HEK293 (cell line): ENCODE results near the gene NFIB.

ENCODE experiments used
- CTCF ChIA-PET: fragments of 350-600 bp; formaldehyde crosslinking; extraction: SDS; loops from one replicate; lab custom pipeline; 2021; ENCODE audit warnings: antibody characterized with exemption; lab: Yijun Ruan, JAX
- POLR2A ChIA-PET: fragments of 300-600 bp; formaldehyde crosslinking; extraction: SDS; loops from one replicate; lab custom pipeline; 2020; ENCODE audit warnings: antibody characterized with exemption, inconsistent platforms; lab: Yijun Ruan, JAX
- H3K27ac ChIP-seq: fragments of 200-500 bp; sonication (Bioruptor generic); 2 replicates; pipeline ENCODE4 v1.5.1; 2014; ENCODE audit warnings: low read depth, low read length, control low read depth, inconsistent platforms; ENCODE audit errors: extremely low read depth
- H3K36me3 ChIP-seq, 2 experiments: fragments of 200-500 bp in 1 of 2; sonication (Bioruptor generic) in 1 of 2; 1 replicate in 1 of 2; 2 replicates in 1 of 2; pipeline ENCODE4 v1.5.1; 2014 to 2017; ENCODE audit warnings: inconsistent platforms in 2 of 2, low read length in 2 of 2; ENCODE audit not compliant: control insufficient read depth in 2 of 2, insufficient read depth in 1 of 2
- H3K4me1 ChIP-seq: fragments of 200-500 bp; sonication (Bioruptor generic); 2 replicates; pipeline ENCODE4 v1.5.1; 2014; ENCODE audit warnings: mild to moderate bottlenecking, low read length, inconsistent platforms; ENCODE audit not compliant: control insufficient read depth, insufficient read depth
- H3K4me3 ChIP-seq: 2 replicates; pipeline ENCODE4 v1.5.1; 2011; ENCODE audit warnings: low read depth, mild to moderate bottlenecking, control low read depth, low read length, moderate library complexity
- H3K9me3 ChIP-seq: fragments of 200-500 bp; sonication (Bioruptor generic); 2 replicates; pipeline ENCODE4 v1.5.1; 2014; ENCODE audit warnings: low read depth, low read length, inconsistent platforms; ENCODE audit not compliant: control insufficient read depth, insufficient read depth
- PRDM1 ChIP-seq: fragments of 450-650 bp; formaldehyde crosslinking; IDR thresholded peaks from 2 replicates; pipeline ENCODE4; 2016; ENCODE audit warnings: missing biosample characterization, missing genetic modification characterization
- SP2 ChIP-seq: fragments of 450-650 bp; formaldehyde crosslinking; IDR thresholded peaks from 2 replicates; pipeline ENCODE4 v1.5.1; 2016; ENCODE audit warnings: missing biosample characterization, missing genetic modification characterization
- ZBTB21 ChIP-seq: fragments of 450-650 bp; formaldehyde crosslinking; IDR thresholded peaks from 2 replicates; pipeline ENCODE4 v1.5.1; 2017; ENCODE audit warnings: missing biosample characterization, missing genetic modification characterization
- ZEB2 ChIP-seq: fragments of 450-650 bp; formaldehyde crosslinking; IDR thresholded peaks from 2 replicates; pipeline ENCODE4 v1.5.1; 2016; ENCODE audit warnings: missing biosample characterization, missing genetic modification characterization
- ZNF155 ChIP-seq: fragments of 450-650 bp; formaldehyde crosslinking; IDR thresholded peaks from 2 replicates; pipeline ENCODE4 v1.5.1; 2016; ENCODE audit warnings: missing biosample characterization, missing genetic modification characterization
- ZNF16 ChIP-seq: fragments of 450-650 bp; formaldehyde crosslinking; IDR thresholded peaks from 2 replicates; pipeline ENCODE4 v1.5.1; 2016; ENCODE audit warnings: low read depth, missing biosample characterization, missing genetic modification characterization
- ZNF221 ChIP-seq: fragments of 450-650 bp; formaldehyde crosslinking; IDR thresholded peaks from 2 replicates; pipeline ENCODE4 v1.5.1; 2017; ENCODE audit warnings: missing biosample characterization, missing genetic modification characterization, borderline replicate concordance
- ZNF223 ChIP-seq: fragments of 450-650 bp; formaldehyde crosslinking; IDR thresholded peaks from 2 replicates; pipeline ENCODE4 v1.5.1; 2016; ENCODE audit warnings: missing biosample characterization, missing genetic modification characterization
- ZNF302 ChIP-seq: fragments of 450-650 bp; formaldehyde crosslinking; IDR thresholded peaks from 2 replicates; pipeline ENCODE4 v1.5.1; 2016; ENCODE audit warnings: missing biosample characterization, missing genetic modification characterization, low read depth
- ZNF398 ChIP-seq: fragments of 450-650 bp; formaldehyde crosslinking; IDR thresholded peaks from 2 replicates; pipeline ENCODE4 v1.5.1; 2017; ENCODE audit warnings: missing biosample characterization, missing genetic modification characterization
- ZNF48 ChIP-seq: fragments of 450-650 bp; formaldehyde crosslinking; IDR thresholded peaks from 2 replicates; pipeline ENCODE4 v1.5.1; 2016; ENCODE audit warnings: missing biosample characterization, missing genetic modification characterization
- ZNF544 ChIP-seq: fragments of 450-650 bp; formaldehyde crosslinking; IDR thresholded peaks from 2 replicates; pipeline ENCODE4 v1.5.0; 2017; ENCODE audit warnings: missing biosample characterization, missing genetic modification characterization
- ZNF560 ChIP-seq: fragments of 450-650 bp; formaldehyde crosslinking; IDR thresholded peaks from 2 replicates; pipeline ENCODE4 v1.5.1; 2017; ENCODE audit warnings: missing biosample characterization, missing genetic modification characterization, borderline replicate concordance
- ZNF596 ChIP-seq: fragments of 450-650 bp; IDR thresholded peaks from 2 replicates; pipeline ENCODE4 v1.5.0; 2018; ENCODE audit warnings: missing biosample characterization, mild to moderate bottlenecking, missing genetic modification characterization, moderate library complexity
- ZNF660 ChIP-seq: fragments of 450-650 bp; IDR thresholded peaks from 2 replicates; pipeline ENCODE4 v1.5.1; 2018; ENCODE audit warnings: missing biosample characterization, mild to moderate bottlenecking, missing genetic modification characterization
- ZNF701 ChIP-seq: fragments of 450-650 bp; formaldehyde crosslinking; IDR thresholded peaks from 2 replicates; pipeline ENCODE4 v1.5.1; 2016; ENCODE audit warnings: missing biosample characterization, missing genetic modification characterization
- TF ChIP-seq, protein P1 (sequence below): fragments of 450-650 bp; formaldehyde crosslinking; IDR thresholded peaks from 2 replicates; pipeline ENCODE4 v1.5.1; 2017; ENCODE audit warnings: missing biosample characterization, missing genetic modification characterization
- TF ChIP-seq, protein P2 (sequence below): fragments of 450-650 bp; formaldehyde crosslinking; IDR thresholded peaks from 2 replicates; pipeline ENCODE4 v1.5.1; 2016; ENCODE audit warnings: missing biosample characterization, missing genetic modification characterization

The NFIB gene

DNA sequence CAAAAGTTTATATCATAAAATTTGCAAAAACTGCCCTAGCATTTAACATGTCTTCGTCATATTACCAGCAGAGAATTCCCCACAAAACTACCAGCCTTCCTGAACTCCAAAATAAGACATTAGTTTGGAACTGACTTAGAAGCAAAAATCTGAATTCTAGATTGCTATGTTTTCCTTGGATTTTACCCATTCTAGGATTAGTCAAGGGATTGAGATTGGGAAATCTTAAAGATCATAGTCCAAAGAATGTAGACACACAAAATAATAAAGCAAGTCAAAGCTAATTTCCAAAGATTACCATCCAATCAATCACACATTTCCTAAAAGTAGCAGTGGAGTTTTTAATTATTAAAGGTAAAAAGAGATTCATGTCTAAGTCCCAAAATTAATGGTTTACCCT lies 138.2 kb downstream of the NFIB start:
- no peaks in the 10 kb centered on the region for H3K36me3 ChIP-seq
- H3K27ac ChIP-seq = no peak overlapping the region
- no peaks in the 10 kb centered on the region for H3K9me3 ChIP-seq
- TF ChIP-seq ZNF223 (tag by site-specific recombination) (no peak), ZNF155 (no peak), ZNF560 (no peak), ZNF398 (tag by site-specific recombination) (no peak), ZNF221 (tag by site-specific recombination) (no peak), PRDM1 (no peak), ZNF302 (tag by site-specific recombination) (no peak), SP2 (tag by site-specific recombination) (no peak), ZNF544 (tag by site-specific recombination) (no peak), ZBTB21 (no peak)
- TF ChIP-seq, protein P1, sequence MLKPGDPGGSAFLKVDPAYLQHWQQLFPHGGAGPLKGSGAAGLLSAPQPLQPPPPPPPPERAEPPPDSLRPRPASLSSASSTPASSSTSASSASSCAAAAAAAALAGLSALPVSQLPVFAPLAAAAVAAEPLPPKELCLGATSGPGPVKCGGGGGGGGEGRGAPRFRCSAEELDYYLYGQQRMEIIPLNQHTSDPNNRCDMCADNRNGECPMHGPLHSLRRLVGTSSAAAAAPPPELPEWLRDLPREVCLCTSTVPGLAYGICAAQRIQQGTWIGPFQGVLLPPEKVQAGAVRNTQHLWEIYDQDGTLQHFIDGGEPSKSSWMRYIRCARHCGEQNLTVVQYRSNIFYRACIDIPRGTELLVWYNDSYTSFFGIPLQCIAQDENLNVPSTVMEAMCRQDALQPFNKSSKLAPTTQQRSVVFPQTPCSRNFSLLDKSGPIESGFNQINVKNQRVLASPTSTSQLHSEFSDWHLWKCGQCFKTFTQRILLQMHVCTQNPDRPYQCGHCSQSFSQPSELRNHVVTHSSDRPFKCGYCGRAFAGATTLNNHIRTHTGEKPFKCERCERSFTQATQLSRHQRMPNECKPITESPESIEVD (tag by site-specific recombination) = no peak
- TF ChIP-seq, all 188 proteins: peak for 0
- CTCF ChIA-PET = no interaction called here
- Histone ChIP-seq H3K4me3 (no peak overlapping the region), H3K4me1 (0 out of 2 replicates have a peak, but pooled peaks cover 2% of the 10 kb centered on the region)
- POLR2A ChIA-PET = no interaction called here

DNA sequence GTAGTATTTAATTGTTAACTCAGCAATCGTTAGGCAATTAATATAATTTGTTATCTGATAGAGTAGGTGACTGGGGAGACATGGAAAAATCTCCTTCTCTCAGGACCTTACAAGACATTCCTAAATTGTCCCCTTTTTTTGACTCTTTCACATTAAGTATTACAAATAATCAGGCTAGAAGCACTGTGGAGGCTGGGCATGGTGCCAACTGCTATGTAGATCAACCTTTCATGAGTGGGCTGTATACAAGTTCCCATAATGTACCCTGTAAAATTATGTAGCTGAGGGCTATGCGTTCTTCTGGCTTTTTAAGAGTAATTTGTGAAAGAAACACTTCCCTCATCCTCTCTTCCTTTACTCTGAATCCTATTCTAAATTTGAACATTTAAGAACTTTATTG lies 140.2 kb downstream of the NFIB start:
- POLR2A ChIA-PET = no interaction called here
- H3K27ac ChIP-seq = no peak overlapping the region
- CTCF ChIA-PET = interaction anchor here (0.8 kb wide), 1 partner anchor 479 kb away, joined by 3 read pairs; no protein-coding TSS in a partner anchor
- no peak overlapping the region for H3K4me3 ChIP-seq
- 0 out of 2 replicates have a peak, but pooled peaks have one; percentile 18 for TF ChIP-seq ZNF660 (tag by site-specific recombination)
- no peak for TF ChIP-seq ZEB2
- TF ChIP-seq ZNF48 = no peak
- TF ChIP-seq ZNF16 (tag by site-specific recombination) = no peak
- TF ChIP-seq, protein P2, sequence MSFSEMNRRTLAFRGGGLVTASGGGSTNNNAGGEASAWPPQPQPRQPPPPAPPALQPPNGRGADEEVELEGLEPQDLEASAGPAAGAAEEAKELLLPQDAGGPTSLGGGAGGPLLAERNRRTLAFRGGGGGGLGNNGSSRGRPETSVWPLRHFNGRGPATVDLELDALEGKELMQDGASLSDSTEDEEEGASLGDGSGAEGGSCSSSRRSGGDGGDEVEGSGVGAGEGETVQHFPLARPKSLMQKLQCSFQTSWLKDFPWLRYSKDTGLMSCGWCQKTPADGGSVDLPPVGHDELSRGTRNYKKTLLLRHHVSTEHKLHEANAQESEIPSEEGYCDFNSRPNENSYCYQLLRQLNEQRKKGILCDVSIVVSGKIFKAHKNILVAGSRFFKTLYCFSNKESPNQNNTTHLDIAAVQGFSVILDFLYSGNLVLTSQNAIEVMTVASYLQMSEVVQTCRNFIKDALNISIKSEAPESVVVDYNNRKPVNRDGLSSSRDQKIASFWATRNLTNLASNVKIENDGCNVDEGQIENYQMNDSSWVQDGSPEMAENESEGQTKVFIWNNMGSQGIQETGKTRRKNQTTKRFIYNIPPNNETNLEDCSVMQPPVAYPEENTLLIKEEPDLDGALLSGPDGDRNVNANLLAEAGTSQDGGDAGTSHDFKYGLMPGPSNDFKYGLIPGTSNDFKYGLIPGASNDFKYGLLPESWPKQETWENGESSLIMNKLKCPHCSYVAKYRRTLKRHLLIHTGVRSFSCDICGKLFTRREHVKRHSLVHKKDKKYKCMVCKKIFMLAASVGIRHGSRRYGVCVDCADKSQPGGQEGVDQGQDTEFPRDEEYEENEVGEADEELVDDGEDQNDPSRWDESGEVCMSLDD (tag by site-specific recombination) = no peak
- no peak for TF ChIP-seq ZNF701
- TF ChIP-seq, all 188 proteins: peak for 1
- Histone ChIP-seq H3K4me1 (0 out of 2 replicates have a peak, but pooled peaks cover 2% of the 10 kb centered on the region), H3K36me3 (no peaks in the 10 kb centered on the region), H3K9me3 (no peaks in the 10 kb centered on the region)

- Histone ChIP-seq H3K4me1 (0 out of 2 replicates have a peak, but pooled peaks cover 2% of the 10 kb centered on the region), H3K27ac (no peak overlapping the region), H3K4me3 (no peak overlapping the region), H3K36me3 (no peaks in the 10 kb centered on the region), H3K9me3 (no peaks in the 10 kb centered on the region)
- POLR2A ChIA-PET = no interaction called here
- TF ChIP-seq PRDM1 (0 out of 2 replicates have a peak, but pooled peaks have one; percentile 15), ZNF596 (no peak)
- CTCF ChIA-PET = no interaction called here
Observed at GRCh38 chr9:14170973-14171596, 142.9 kb downstream of the NFIB start.
